Karpas-422 (cell line): Measurements from ENCODE around the gene ROBO1. TPM values are rescaled to one million over a fixed set of nuclear protein-coding genes. Genes with fewer than 3 reads are reported as not detected.

ENCODE experiments used
- DNase-seq: peaks from one replicate; pipeline ENCODE4 v3.0.0-alpha.2; 2015
- H2AFZ ChIP-seq: fragments of 200-600 bp; sonication (generic); 2 replicates; pipeline ENCODE4 v1.6.1; 2014; ENCODE audit warnings: antibody characterized with exemption, low read length, mixed read lengths
- H3K27ac ChIP-seq: fragments of 200-600 bp; sonication (generic); 2 replicates; pipeline ENCODE4 v1.5.1; 2014; ENCODE audit warnings: mild to moderate bottlenecking, low read length, moderate library complexity
- H3K27me3 ChIP-seq: fragments of 200-600 bp; sonication (generic); 2 replicates; pipeline ENCODE4 v1.6.1; 2014; ENCODE audit warnings: low read length, mixed read lengths
- H3K36me3 ChIP-seq: fragments of 200-600 bp; sonication (generic); 2 replicates; pipeline ENCODE4 v1.6.1; 2014; ENCODE audit warnings: low read length, mixed read lengths; ENCODE audit not compliant: insufficient read depth
- H3K4me1 ChIP-seq: fragments of 200-600 bp; sonication (generic); 2 replicates; pipeline ENCODE4 v1.6.1; 2014; ENCODE audit warnings: mild to moderate bottlenecking, low read length, mixed read lengths
- H3K4me2 ChIP-seq: fragments of 200-600 bp; sonication (generic); 2 replicates; pipeline ENCODE4 v1.6.1; 2014; ENCODE audit warnings: low read length, low read depth, mild to moderate bottlenecking; ENCODE audit not compliant: poor library complexity, severe bottlenecking
- H3K4me3 ChIP-seq: fragments of 200-600 bp; sonication (generic); 2 replicates; pipeline ENCODE4 v1.5.1; 2014; ENCODE audit warnings: mild to moderate bottlenecking, antibody characterized with exemption, low read length, mixed read lengths
- H3K79me2 ChIP-seq: fragments of 200-600 bp; sonication (generic); 2 replicates; pipeline ENCODE4 v1.6.1; 2014; ENCODE audit warnings: mild to moderate bottlenecking, low read length, mixed read lengths
- H3K9ac ChIP-seq: fragments of 200-600 bp; sonication (generic); 2 replicates; pipeline ENCODE4 v1.6.0; 2014; ENCODE audit warnings: low read length
- H3K9me2 ChIP-seq: fragments of 200-600 bp; sonication (generic), shearing (Covaris generic); replicated peaks from 2 replicates; pipeline ENCODE4 v1.6.0; 2014; ENCODE audit warnings: mild to moderate bottlenecking, low read length, moderate library complexity; ENCODE audit not compliant: insufficient read depth
- H3K9me3 ChIP-seq: fragments of 300-700, 200-600 bp; sonication (generic); 2 replicates; pipeline ENCODE4 v1.6.1; 2014; ENCODE audit warnings: low read length, mixed read lengths
- H4K20me1 ChIP-seq: fragments of 200-600 bp; sonication (generic); 2 replicates; pipeline ENCODE4 v1.6.1; 2014; ENCODE audit warnings: mild to moderate bottlenecking, antibody characterized with exemption, low read length, low read depth; ENCODE audit not compliant: insufficient read depth
- total RNA-seq: library from RNA; depleted of rRNA; stranded (reverse); fragments of >200 nt; shearing (Covaris generic); gene quantifications from 2 replicates; pipeline ENCODE4 v1.2.3, GENCODE V29; 2014; ENCODE audit warnings: low replicate concordance

ROBO1 gene
- total RNA-seq, 1 experiment from 2014 or later = not detected

- H3K4me1 ChIP-seq = no peaks in the 10 kb centered on the region
- H3K4me2 ChIP-seq = no peak overlapping the region
- H3K9ac ChIP-seq = no peak overlapping the region
- no peaks in the 10 kb centered on the region for H3K36me3 ChIP-seq
- peak; percentile 11 for DNase-seq
- no peaks in the 10 kb centered on the region for H3K9me2 ChIP-seq
- H3K9me3 ChIP-seq = no peaks in the 10 kb centered on the region
- H3K79me2 ChIP-seq = no peaks in the 10 kb centered on the region
- H2AFZ ChIP-seq = no peak overlapping the region
- no peak overlapping the region for H3K4me3 ChIP-seq
- no peaks in the 10 kb centered on the region for H3K27me3 ChIP-seq
- no peak overlapping the region for H3K27ac ChIP-seq
- no peaks in the 10 kb centered on the region for H4K20me1 ChIP-seq
These were observed 520.1 kb downstream of the ROBO1 start for GRCh38 chr3:79247725-79248043.

GRCh38 chr3:79246875-79247724 lies 520.7 kb downstream of the ROBO1 start:
- Histone ChIP-seq H3K4me3 (no peak overlapping the region), H3K79me2 (no peaks in the 10 kb centered on the region), H3K27ac (no peak overlapping the region), H3K36me3 (no peaks in the 10 kb centered on the region), H2AFZ (no peak overlapping the region), H3K9ac (no peak overlapping the region), H3K9me2 (no peaks in the 10 kb centered on the region), H3K4me1 (no peaks in the 10 kb centered on the region), H3K4me2 (no peak overlapping the region), H3K9me3 (no peaks in the 10 kb centered on the region), H4K20me1 (no peaks in the 10 kb centered on the region), H3K27me3 (no peaks in the 10 kb centered on the region)
- no peak for DNase-seq

GRCh38 chr3:79245284-79246138 lies 522.3 kb downstream of the ROBO1 start:
- H2AFZ ChIP-seq = no peak overlapping the region

GRCh38 chr3:79236496-79236895 lies 531.3 kb downstream of the ROBO1 start:
- H3K9ac ChIP-seq = no peak overlapping the region
- H3K9me3 ChIP-seq = no peaks in the 10 kb centered on the region
- no peaks in the 10 kb centered on the region for H4K20me1 ChIP-seq
- no peaks in the 10 kb centered on the region for H3K4me1 ChIP-seq
- H2AFZ ChIP-seq = no peak overlapping the region
- H3K4me2 ChIP-seq = no peak overlapping the region
- H3K79me2 ChIP-seq = no peaks in the 10 kb centered on the region
- H3K27me3 ChIP-seq = no peaks in the 10 kb centered on the region
- no peak for DNase-seq
- no peak overlapping the region for H3K4me3 ChIP-seq
- H3K9me2 ChIP-seq = no peaks in the 10 kb centered on the region
- no peaks in the 10 kb centered on the region for H3K36me3 ChIP-seq
- no peak overlapping the region for H3K27ac ChIP-seq

More at GRCh38 chr3:79245284-79246138, 522.3 kb downstream of the ROBO1 start:
- H3K79me2 ChIP-seq = no peaks in the 10 kb centered on the region
- no peaks in the 10 kb centered on the region for H3K4me1 ChIP-seq
- no peak for DNase-seq
- no peaks in the 10 kb centered on the region for H3K36me3 ChIP-seq
- no peaks in the 10 kb centered on the region for H4K20me1 ChIP-seq
- no peaks in the 10 kb centered on the region for H3K9me3 ChIP-seq
- no peak overlapping the region for H3K27ac ChIP-seq
- H3K9me2 ChIP-seq = no peaks in the 10 kb centered on the region
- no peak overlapping the region for H3K9ac ChIP-seq
- no peaks in the 10 kb centered on the region for H3K27me3 ChIP-seq
- no peak overlapping the region for H3K4me2 ChIP-seq
- H3K4me3 ChIP-seq = no peak overlapping the region

GRCh38 chr3:79233431-79234060 lies 534.3 kb downstream of the ROBO1 start:
- no peaks in the 10 kb centered on the region for H4K20me1 ChIP-seq
- no peaks in the 10 kb centered on the region for H3K9me3 ChIP-seq
- no peak overlapping the region for H3K9ac ChIP-seq
- H3K36me3 ChIP-seq = no peaks in the 10 kb centered on the region
- no peaks in the 10 kb centered on the region for H3K27me3 ChIP-seq
- no peak overlapping the region for H3K27ac ChIP-seq
- no peak overlapping the region for H3K4me2 ChIP-seq
- no peaks in the 10 kb centered on the region for H3K79me2 ChIP-seq
- H3K9me2 ChIP-seq = no peaks in the 10 kb centered on the region
- DNase-seq = no peak
- no peak overlapping the region for H2AFZ ChIP-seq
- H3K4me1 ChIP-seq = no peaks in the 10 kb centered on the region
- H3K4me3 ChIP-seq = no peak overlapping the region

GRCh38 chr3:79230266-79230665 lies 537.5 kb downstream of the ROBO1 start:
- H3K36me3 ChIP-seq = no peaks in the 10 kb centered on the region
- no peaks in the 10 kb centered on the region for H3K9me2 ChIP-seq
- H2AFZ ChIP-seq = no peak overlapping the region
- no peaks in the 10 kb centered on the region for H3K9me3 ChIP-seq
- H3K79me2 ChIP-seq = no peaks in the 10 kb centered on the region
- H3K4me2 ChIP-seq = no peak overlapping the region
- no peak overlapping the region for H3K27ac ChIP-seq
- no peak overlapping the region for H3K4me3 ChIP-seq
- no peaks in the 10 kb centered on the region for H4K20me1 ChIP-seq
- no peaks in the 10 kb centered on the region for H3K27me3 ChIP-seq
- no peak overlapping the region for H3K9ac ChIP-seq
- no peak for DNase-seq
- H3K4me1 ChIP-seq = no peaks in the 10 kb centered on the region

- no peaks in the 10 kb centered on the region for H3K36me3 ChIP-seq
- H2AFZ ChIP-seq = no peak overlapping the region
- no peak for DNase-seq
- H3K4me3 ChIP-seq = no peak overlapping the region
- H4K20me1 ChIP-seq = no peaks in the 10 kb centered on the region
- no peak overlapping the region for H3K9ac ChIP-seq
- H3K4me2 ChIP-seq = no peak overlapping the region
- no peaks in the 10 kb centered on the region for H3K4me1 ChIP-seq
- no peaks in the 10 kb centered on the region for H3K79me2 ChIP-seq
- no peak overlapping the region for H3K27ac ChIP-seq
- no peaks in the 10 kb centered on the region for H3K9me3 ChIP-seq
- H3K27me3 ChIP-seq = no peaks in the 10 kb centered on the region
- no peaks in the 10 kb centered on the region for H3K9me2 ChIP-seq
These were observed 550.7 kb downstream of the ROBO1 start for GRCh38 chr3:79217096-79217495.

- Histone ChIP-seq H2AFZ (no peak overlapping the region), H4K20me1 (no peaks in the 10 kb centered on the region), H3K9me2 (no peaks in the 10 kb centered on the region), H3K27ac (no peak overlapping the region), H3K36me3 (no peaks in the 10 kb centered on the region), H3K4me2 (no peak overlapping the region), H3K9ac (no peak overlapping the region), H3K79me2 (no peaks in the 10 kb centered on the region), H3K4me1 (no peaks in the 10 kb centered on the region), H3K9me3 (no peaks in the 10 kb centered on the region), H3K4me3 (no peak overlapping the region), H3K27me3 (no peaks in the 10 kb centered on the region)
- DNase-seq = no peak
These were observed 552.5 kb downstream of the ROBO1 start for GRCh38 chr3:79215286-79215685.
